ENCODE results near the gene KCNH4. TPM values are rescaled to one million over a fixed set of nuclear protein-coding genes. Genes with fewer than 3 reads are reported as not detected.

The KCNH4 gene
- total RNA-seq, 1 donor from 2014 or later = 0.25 TPM

GRCh38 chr17:42131981-42132432 is 48.9 kb downstream of the KCNH4 start:
- TF ChIP-seq CTCF (IDR thresholded peaks at IDR 0.05; ENCODE audit: unreplicated experiment) = no peak
- H3K27ac Mint-ChIP-seq = no peak overlapping the region
- H3K4me1 Mint-ChIP-seq = peaks cover 17% of the 10 kb centered on the region
- no peak for DNase-seq (ENCODE audit: low spot score in 2 of 2, unreplicated experiment in 2 of 2)
- H3K36me3 Mint-ChIP-seq = peaks cover 15% of the 10 kb centered on the region
- H3K4me3 Mint-ChIP-seq = no peak overlapping the region
- no peaks in the 10 kb centered on the region for H3K27me3 Mint-ChIP-seq (ENCODE audit: low read depth)
- H3K9me3 Mint-ChIP-seq = no peaks in the 10 kb centered on the region

- Mint-ChIP-seq H3K4me1 (peaks cover 17% of the 10 kb centered on the region), H3K36me3 (peaks cover 15% of the 10 kb centered on the region), H3K4me3 (no peak overlapping the region), H3K9me3 (no peaks in the 10 kb centered on the region), H3K27me3 (ENCODE audit: low read depth) (no peaks in the 10 kb centered on the region), H3K27ac (no peak overlapping the region)
- no peak for TF ChIP-seq CTCF (IDR thresholded peaks at IDR 0.05; ENCODE audit: unreplicated experiment)
- no peak for DNase-seq (ENCODE audit: low spot score in 2 of 2, unreplicated experiment in 2 of 2)
These were observed 49.7 kb downstream of the KCNH4 start for GRCh38 chr17:42131232-42131631.

GRCh38 chr17:42130310-42130936 is 50.5 kb downstream of the KCNH4 start:
- Mint-ChIP-seq H3K4me1 (peaks cover 11% of the 10 kb centered on the region), H3K27me3 (ENCODE audit: low read depth) (no peaks in the 10 kb centered on the region), H3K36me3 (peaks cover 22% of the 10 kb centered on the region), H3K27ac (no peak overlapping the region), H3K9me3 (no peaks in the 10 kb centered on the region), H3K4me3 (no peak overlapping the region)
- TF ChIP-seq CTCF (IDR thresholded peaks at IDR 0.05; ENCODE audit: unreplicated experiment) = no peak
- DNase-seq (ENCODE audit: low spot score in 2 of 2, unreplicated experiment in 2 of 2) = no peak

- H3K36me3 Mint-ChIP-seq = peaks cover 28% of the 10 kb centered on the region
- peaks cover 9% of the 10 kb centered on the region for H3K4me1 Mint-ChIP-seq
These were observed 51.7 kb downstream of the KCNH4 start for GRCh38 chr17:42129109-42129837.

GRCh38 chr17:42127414-42127813 is 53.5 kb downstream of the KCNH4 start:
- H3K27me3 Mint-ChIP-seq (ENCODE audit: low read depth) = no peaks in the 10 kb centered on the region
- H3K9me3 Mint-ChIP-seq = no peaks in the 10 kb centered on the region
- no peak for TF ChIP-seq CTCF (IDR thresholded peaks at IDR 0.05; ENCODE audit: unreplicated experiment)
- peaks cover 28% of the 10 kb centered on the region for H3K36me3 Mint-ChIP-seq
- H3K4me3 Mint-ChIP-seq = no peak overlapping the region
- H3K27ac Mint-ChIP-seq = no peak overlapping the region
- DNase-seq (ENCODE audit: low spot score in 2 of 2, unreplicated experiment in 2 of 2) = no peak
- peaks cover 3% of the 10 kb centered on the region for H3K4me1 Mint-ChIP-seq

More at GRCh38 chr17:42129109-42129837, 51.7 kb downstream of the KCNH4 start:
- H3K27me3 Mint-ChIP-seq (ENCODE audit: low read depth) = no peaks in the 10 kb centered on the region
- TF ChIP-seq CTCF (IDR thresholded peaks at IDR 0.05; ENCODE audit: unreplicated experiment) = no peak
- H3K9me3 Mint-ChIP-seq = no peaks in the 10 kb centered on the region
- H3K4me3 Mint-ChIP-seq = no peak overlapping the region
- no peak for DNase-seq (ENCODE audit: low spot score in 2 of 2, unreplicated experiment in 2 of 2)
- H3K27ac Mint-ChIP-seq = no peak overlapping the region

All from mesothelial cell of epicardium (in vitro differentiated cells).